Measurements from ENCODE around the gene SPATA6L. TPM values are rescaled to one million over a fixed set of nuclear protein-coding genes. Genes with fewer than 3 reads are reported as not detected.

The SPATA6L gene
- total RNA-seq, 2 experiments from 2014 or later: 9.4 to 10.8 TPM

Other genes starting within 250 kb of the SPATA6L start
- under 1 TPM; 0.11 to 0.14 TPM for gene SLC1A1, start 176.0 kb downstream of the SPATA6L start, total RNA-seq
- 10 to 100 TPM in 1 of 2 experiments, 1 to 10 TPM in 1; 8.9 to 10.5 TPM for gene PLPP6, start 4.2 kb downstream of the SPATA6L start, total RNA-seq
- gene CDC37L1, start 13.1 kb upstream of the SPATA6L start, total RNA-seq: 10 to 100 TPM; 49.1 to 53.4 TPM
- 10 to 100 TPM; 19.9 to 20.9 TPM for gene AK3, start 74.7 kb upstream of the SPATA6L start, total RNA-seq
- gene RCL1, start 126.5 kb upstream of the SPATA6L start, total RNA-seq: 10 to 100 TPM; 33.8 to 35.5 TPM